Fibroblast of lung (primary cell): ENCODE data around the gene CLDN19. TPM values are rescaled to one million over a fixed set of nuclear protein-coding genes. Genes with fewer than 3 reads are reported as not detected.

Source experiments
- DNase-seq, 2 donors: peaks; one replicate each; pipeline versions ENCODE4 v3.0.0 to v3.0.0-alpha.2; 2010; ENCODE audit warnings: low read depth in 2 of 2
- H2AFZ ChIP-seq: 2 replicates; pipeline ENCODE4 v1.5.1; 2012; ENCODE audit warnings: low read length, control low read depth, inconsistent platforms
- H3K27ac ChIP-seq: 2 replicates; pipeline ENCODE4 v1.5.1; 2011; ENCODE audit warnings: low read length, control low read depth; ENCODE audit not compliant: insufficient read depth
- H3K27me3 ChIP-seq: 2 replicates; pipeline ENCODE4 v1.5.1; 2011; ENCODE audit warnings: mild to moderate bottlenecking, low read length; ENCODE audit not compliant: control insufficient read depth, insufficient read depth
- H3K36me3 ChIP-seq: 2 replicates; pipeline ENCODE4 v1.5.1; 2011; ENCODE audit warnings: low read length; ENCODE audit not compliant: control insufficient read depth, insufficient read depth
- H3K4me1 ChIP-seq: 2 replicates; pipeline ENCODE4 v1.5.1; 2011; ENCODE audit warnings: low read length; ENCODE audit not compliant: control insufficient read depth, insufficient read depth; ENCODE audit errors: extremely low read depth
- H3K4me2 ChIP-seq: 2 replicates; pipeline ENCODE4 v1.5.1; 2011; ENCODE audit warnings: low read length, control low read depth; ENCODE audit not compliant: insufficient read depth; ENCODE audit errors: extremely low read depth
- H3K4me3 ChIP-seq, 4 experiments: fragments of 200-600 bp in 1 of 4; sonication (generic) in 1 of 4; replicated peaks in 1 of 4; 2 replicates each; pipeline ENCODE4 v1.5.1; 2011 to 2016; ENCODE audit warnings: low read length in 4 of 4, low read depth in 3 of 4, mild to moderate bottlenecking in 3 of 4, control low read depth in 2 of 4, inconsistent platforms in 1 of 4, mixed read lengths in 1 of 4; ENCODE audit not compliant: insufficient read depth in 1 of 4; ENCODE audit errors: control extremely low read depth in 1 of 4
- H3K79me2 ChIP-seq: 2 replicates; pipeline ENCODE4 v1.5.1; 2012; ENCODE audit warnings: mild to moderate bottlenecking, low read length, inconsistent platforms; ENCODE audit not compliant: control insufficient read depth, insufficient read depth
- H3K9ac ChIP-seq: 2 replicates; pipeline ENCODE4 v1.5.1; 2011; ENCODE audit warnings: mild to moderate bottlenecking, low read length, control low read depth; ENCODE audit not compliant: insufficient read depth
- H3K9me3 ChIP-seq: 2 replicates; pipeline ENCODE4 v1.5.1; 2012; ENCODE audit warnings: low read depth, low read length; ENCODE audit not compliant: control insufficient read depth, insufficient read depth
- H4K20me1 ChIP-seq: 2 replicates; pipeline ENCODE4 v1.5.1; 2011; ENCODE audit warnings: low read length; ENCODE audit not compliant: control insufficient read depth, insufficient read depth; ENCODE audit errors: extremely low read depth
- EZH2 ChIP-seq: IDR thresholded peaks from 2 replicates; pipeline ENCODE4 v1.5.1; 2012; ENCODE audit warnings: low read length, control low read depth, mild to moderate bottlenecking; ENCODE audit errors: missing control alignments
- polyA plus RNA-seq, 2 donors: library from polyadenylated mRNA; depleted of rRNA in 1 of 2; stranded (reverse) in 1 of 2; unstranded in 1 of 2; fragments of >200 nt; gene quantifications; 2 replicates each; pipeline ENCODE4 v1.2.1, GENCODE V29; 2011 to 2012; ENCODE audit warnings: missing spikeins in 1 of 2
- total RNA-seq: library from RNA; depleted of rRNA; stranded (reverse); fragments of >200 nt; gene quantifications from 2 replicates; pipeline ENCODE4 v1.2.1, GENCODE V29; 2014
- TF ChIP-seq, protein P1 (sequence below), 2 donors: IDR thresholded peaks in 1 of 2; conservative IDR thresholded peaks in 1 of 2; 1 replicate in 1 of 2; 2 replicates in 1 of 2; pipeline ENCODE4 v1.5.1; 2011 to 2012; ENCODE audit warnings: low read length in 2 of 2, control low read depth in 1 of 2, inconsistent platforms in 1 of 2, low read depth in 1 of 2, mild to moderate bottlenecking in 1 of 2

Gene CLDN19
- total and polyA plus RNA-seq, 2 donors (not counting 1 experiment from before 2014, with no cell fraction given): not detected

- peaks cover 4% of the 10 kb centered on the region for H4K20me1 ChIP-seq
- H3K4me2 ChIP-seq: no peak overlapping the region
Measured at GRCh38 chr1:42690477-42691156, 49.4 kb downstream of the CLDN19 start.

DNA sequence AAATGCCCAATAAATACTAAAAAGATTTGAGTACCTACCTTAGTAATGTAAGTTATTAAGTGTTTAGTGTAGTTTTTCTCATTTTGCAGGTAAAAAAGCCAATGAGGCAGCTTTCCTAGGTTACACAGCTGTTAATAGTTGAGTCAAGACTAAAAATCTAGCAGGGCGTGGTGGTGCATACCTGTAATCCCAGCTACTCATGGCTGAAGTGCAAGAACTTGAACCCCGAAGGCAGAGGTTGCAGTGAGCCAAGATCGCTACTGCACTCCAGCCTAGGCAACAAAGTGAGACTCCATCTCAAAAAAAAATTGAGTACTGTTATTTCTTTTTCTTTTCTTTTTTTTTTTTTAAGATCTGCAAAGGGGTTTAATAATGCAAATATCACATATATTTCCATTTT is 50.1 kb downstream of the CLDN19 start:
- H3K27ac ChIP-seq: no peak overlapping the region
- H3K27me3 ChIP-seq: no peaks in the 10 kb centered on the region
- TF ChIP-seq EZH2: no peak
- TF ChIP-seq, protein P1, sequence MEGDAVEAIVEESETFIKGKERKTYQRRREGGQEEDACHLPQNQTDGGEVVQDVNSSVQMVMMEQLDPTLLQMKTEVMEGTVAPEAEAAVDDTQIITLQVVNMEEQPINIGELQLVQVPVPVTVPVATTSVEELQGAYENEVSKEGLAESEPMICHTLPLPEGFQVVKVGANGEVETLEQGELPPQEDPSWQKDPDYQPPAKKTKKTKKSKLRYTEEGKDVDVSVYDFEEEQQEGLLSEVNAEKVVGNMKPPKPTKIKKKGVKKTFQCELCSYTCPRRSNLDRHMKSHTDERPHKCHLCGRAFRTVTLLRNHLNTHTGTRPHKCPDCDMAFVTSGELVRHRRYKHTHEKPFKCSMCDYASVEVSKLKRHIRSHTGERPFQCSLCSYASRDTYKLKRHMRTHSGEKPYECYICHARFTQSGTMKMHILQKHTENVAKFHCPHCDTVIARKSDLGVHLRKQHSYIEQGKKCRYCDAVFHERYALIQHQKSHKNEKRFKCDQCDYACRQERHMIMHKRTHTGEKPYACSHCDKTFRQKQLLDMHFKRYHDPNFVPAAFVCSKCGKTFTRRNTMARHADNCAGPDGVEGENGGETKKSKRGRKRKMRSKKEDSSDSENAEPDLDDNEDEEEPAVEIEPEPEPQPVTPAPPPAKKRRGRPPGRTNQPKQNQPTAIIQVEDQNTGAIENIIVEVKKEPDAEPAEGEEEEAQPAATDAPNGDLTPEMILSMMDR (conservative IDR thresholded peaks at IDR 0.05 in 1 of 2, IDR thresholded peaks at IDR 0.05 in 1 of 2; ENCODE audit: low read depth in 1 of 2, low read length in 2 of 2): no peak
- H3K9ac ChIP-seq: no peak overlapping the region
- peaks cover 6% of the 10 kb centered on the region for H4K20me1 ChIP-seq
- H3K36me3 ChIP-seq: no peaks in the 10 kb centered on the region
- DNase-seq: no peak
- no peak overlapping the region for H3K4me2 ChIP-seq
- no peak overlapping the region for H3K4me3 ChIP-seq
- H2AFZ ChIP-seq: no peak overlapping the region
- peaks cover 100% of the 10 kb centered on the region for H3K79me2 ChIP-seq
- H3K4me1 ChIP-seq: peaks cover under 1% of the 10 kb centered on the region
- no peaks in the 10 kb centered on the region for H3K9me3 ChIP-seq

More at GRCh38 chr1:42690477-42691156, 49.4 kb downstream of the CLDN19 start:
- peak in 1 of 2 donors; percentile 12 for DNase-seq
- no peaks in the 10 kb centered on the region for H3K9me3 ChIP-seq
- no peaks in the 10 kb centered on the region for H3K4me1 ChIP-seq
- no peak for TF ChIP-seq EZH2
- TF ChIP-seq, protein P1 (conservative IDR thresholded peaks at IDR 0.05 in 1 of 2, IDR thresholded peaks at IDR 0.05 in 1 of 2; ENCODE audit: low read depth in 1 of 2, low read length in 2 of 2): no peak
- H3K27me3 ChIP-seq: no peaks in the 10 kb centered on the region
- H2AFZ ChIP-seq: no peak overlapping the region
- no peak overlapping the region for H3K9ac ChIP-seq
- no peak overlapping the region for H3K4me3 ChIP-seq
- peaks cover 2% of the 10 kb centered on the region for H3K36me3 ChIP-seq
- peaks cover 100% of the 10 kb centered on the region for H3K79me2 ChIP-seq
- no peak overlapping the region for H3K27ac ChIP-seq

- no peak overlapping the region for H3K4me2 ChIP-seq
- H2AFZ ChIP-seq: no peak overlapping the region
- no peak overlapping the region for H3K27ac ChIP-seq
- no peak for TF ChIP-seq EZH2
- TF ChIP-seq, protein P1 (conservative IDR thresholded peaks at IDR 0.05 in 1 of 2, IDR thresholded peaks at IDR 0.05 in 1 of 2; ENCODE audit: low read depth in 1 of 2, low read length in 2 of 2): no peak
- peaks cover 8% of the 10 kb centered on the region for H4K20me1 ChIP-seq
- H3K9ac ChIP-seq: no peak overlapping the region
- no peak for DNase-seq
- H3K36me3 ChIP-seq: peaks cover 3% of the 10 kb centered on the region
- peak overlapping the region in 2 of 4 experiments; percentile 7 to 14 for H3K4me3 ChIP-seq
- peaks cover 86% of the 10 kb centered on the region for H3K79me2 ChIP-seq
- no peaks in the 10 kb centered on the region for H3K9me3 ChIP-seq
- no peaks in the 10 kb centered on the region for H3K27me3 ChIP-seq
- H3K4me1 ChIP-seq: peaks cover 8% of the 10 kb centered on the region
Measured at GRCh38 chr1:42686418-42686817, 53.6 kb downstream of the CLDN19 start.
